Skeletal muscle tissue (tissue), 4 donors: ENCODE data around the gene KLK1. TPM values are rescaled to one million over a fixed set of nuclear protein-coding genes. Genes with fewer than 3 reads are reported as not detected.

Experiments used
- H3K27ac ChIP-seq: one replicate; pipeline ENCODE4 v1.7.0; 2013; ENCODE audit warnings: mild to moderate bottlenecking, low read depth, low read length, inconsistent platforms
- H3K27me3 ChIP-seq, 3 donors: one replicate each; pipeline ENCODE4 v1.7.0; 2013; ENCODE audit warnings: low read length in 3 of 3; ENCODE audit not compliant: control insufficient read depth in 3 of 3, insufficient read depth in 3 of 3
- H3K36me3 ChIP-seq, 3 donors: one replicate each; pipeline ENCODE4 v1.7.0; 2013; ENCODE audit warnings: low read length in 3 of 3; ENCODE audit not compliant: control insufficient read depth in 3 of 3, insufficient read depth in 3 of 3
- H3K4me1 ChIP-seq, 3 donors: one replicate each; pipeline ENCODE4 v1.7.0; 2013; ENCODE audit warnings: low read length in 3 of 3, mild to moderate bottlenecking in 3 of 3; ENCODE audit not compliant: control insufficient read depth in 3 of 3, insufficient read depth in 3 of 3
- H3K4me3 ChIP-seq, 3 donors: one replicate each; pipeline ENCODE4 v1.7.0; 2013; ENCODE audit warnings: low read length in 3 of 3
- H3K9ac ChIP-seq, 3 donors: one replicate each; pipeline ENCODE4 v1.7.0; 2013; ENCODE audit warnings: low read length in 3 of 3, mild to moderate bottlenecking in 3 of 3, moderate library complexity in 2 of 3, low read depth in 1 of 3
- H3K9me3 ChIP-seq, 3 donors: one replicate each; pipeline ENCODE4 v1.7.0; 2013; ENCODE audit warnings: low read length in 3 of 3; ENCODE audit not compliant: control insufficient read depth in 3 of 3
- total RNA-seq: library from RNA; depleted of rRNA; stranded (reverse); fragments of >200 nt; gene quantifications from one replicate; pipeline ENCODE4 v1.2.3, GENCODE V29; 2014
- donor health status: Osteomylitis.

The KLK1 gene
- total RNA-seq, 1 donor from 2014 or later, result not detected

DNA sequence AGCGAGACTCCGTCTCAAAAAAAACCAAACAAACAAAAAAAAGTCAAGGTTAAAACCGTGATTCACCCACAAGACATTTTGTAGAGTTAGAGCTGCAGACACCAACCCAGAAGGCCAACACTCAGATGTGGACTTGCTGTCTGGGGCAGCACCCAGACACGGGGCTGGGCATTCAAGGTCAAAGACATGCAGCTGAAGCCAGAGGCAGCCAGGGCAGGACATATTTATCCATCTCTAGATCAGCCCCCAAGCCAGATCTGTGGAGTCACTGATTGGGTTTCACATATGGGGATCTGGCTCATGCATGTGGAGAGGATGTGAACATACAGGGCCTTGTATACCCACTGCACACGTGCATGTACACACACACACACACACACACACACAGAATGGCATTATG lies 6.2 kb upstream of the KLK1 start:
- Histone ChIP-seq H3K9ac (no peak overlapping the region), H3K4me1 (no peaks in the 10 kb centered on the region), H3K4me3 (no peak overlapping the region), H3K27me3 (peaks cover 8 to 41% (median 21%) of the 10 kb centered on the region in 3 donors), H3K27ac (no peak overlapping the region), H3K9me3 (no peaks in the 10 kb centered on the region), H3K36me3 (no peaks in the 10 kb centered on the region)

DNA sequence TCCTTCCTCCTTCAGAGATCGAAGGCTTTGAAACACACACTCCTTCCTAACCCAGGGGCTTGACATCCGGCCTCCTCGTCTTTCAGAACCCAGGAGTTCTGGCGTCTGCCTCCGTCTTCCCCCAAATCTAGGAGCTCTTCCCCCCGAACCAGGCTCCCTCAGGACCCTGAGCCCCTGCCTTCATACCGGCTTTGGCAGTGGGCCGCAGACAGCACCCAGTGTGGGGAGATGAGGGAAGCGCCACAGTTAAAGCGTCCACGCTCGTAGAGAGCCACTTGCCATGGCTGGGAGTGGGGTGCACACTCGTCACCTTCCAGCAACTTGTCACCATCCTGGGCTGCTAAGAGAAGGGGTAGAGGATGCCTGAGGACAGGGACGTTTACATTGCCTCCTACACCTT lies 3.9 kb upstream of the KLK1 start:
- Histone ChIP-seq H3K9ac (no peak overlapping the region), H3K4me3 (no peak overlapping the region), H3K9me3 (no peaks in the 10 kb centered on the region), H3K27me3 (peaks cover 11 to 46% (median 23%) of the 10 kb centered on the region in 3 donors), H3K36me3 (no peaks in the 10 kb centered on the region), H3K27ac (no peak overlapping the region), H3K4me1 (no peaks in the 10 kb centered on the region)

DNA sequence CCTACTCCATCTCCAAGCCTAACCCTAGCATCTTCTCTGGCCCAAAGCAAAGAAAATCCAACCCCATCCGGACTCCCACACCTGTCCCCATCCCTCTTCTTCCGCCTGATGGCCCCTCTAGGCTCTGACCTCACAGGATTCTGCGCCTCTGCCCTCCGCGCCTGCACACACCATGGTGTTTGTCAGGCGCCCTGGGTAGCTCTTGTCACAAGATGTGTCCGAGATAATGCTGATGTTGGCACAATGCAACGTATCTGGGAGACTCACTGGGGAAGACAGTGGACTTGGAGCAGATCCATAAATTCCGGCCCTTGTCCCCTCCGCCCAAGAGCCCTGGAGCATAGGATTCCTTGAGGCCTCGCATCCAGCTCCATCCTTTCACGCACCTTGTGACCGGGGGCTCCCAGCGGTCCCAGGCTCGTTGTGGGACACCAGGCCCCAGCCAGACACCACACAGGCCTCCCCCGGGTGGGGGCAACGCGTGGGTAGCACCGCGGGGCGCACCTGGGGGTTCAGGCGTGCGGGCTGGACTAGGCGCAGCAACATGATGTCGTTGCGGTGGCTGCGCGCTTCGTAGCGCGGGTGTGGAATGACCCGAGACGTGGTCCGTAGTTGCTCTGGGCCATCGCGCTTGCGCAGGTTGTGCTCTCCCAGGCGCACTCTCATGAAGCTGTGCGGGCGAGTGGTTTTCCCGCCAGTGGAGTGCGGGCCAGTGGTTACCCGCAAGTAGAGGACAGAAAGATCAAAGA lies 3.1 kb upstream of the KLK1 start:
- Histone ChIP-seq H3K9me3 (no peaks in the 10 kb centered on the region), H3K27me3 (peaks cover 19 to 54% (median 28%) of the 10 kb centered on the region in 3 donors), H3K27ac (no peak overlapping the region), H3K36me3 (no peaks in the 10 kb centered on the region), H3K4me3 (no peak overlapping the region), H3K4me1 (no peaks in the 10 kb centered on the region), H3K9ac (no peak overlapping the region)

DNA sequence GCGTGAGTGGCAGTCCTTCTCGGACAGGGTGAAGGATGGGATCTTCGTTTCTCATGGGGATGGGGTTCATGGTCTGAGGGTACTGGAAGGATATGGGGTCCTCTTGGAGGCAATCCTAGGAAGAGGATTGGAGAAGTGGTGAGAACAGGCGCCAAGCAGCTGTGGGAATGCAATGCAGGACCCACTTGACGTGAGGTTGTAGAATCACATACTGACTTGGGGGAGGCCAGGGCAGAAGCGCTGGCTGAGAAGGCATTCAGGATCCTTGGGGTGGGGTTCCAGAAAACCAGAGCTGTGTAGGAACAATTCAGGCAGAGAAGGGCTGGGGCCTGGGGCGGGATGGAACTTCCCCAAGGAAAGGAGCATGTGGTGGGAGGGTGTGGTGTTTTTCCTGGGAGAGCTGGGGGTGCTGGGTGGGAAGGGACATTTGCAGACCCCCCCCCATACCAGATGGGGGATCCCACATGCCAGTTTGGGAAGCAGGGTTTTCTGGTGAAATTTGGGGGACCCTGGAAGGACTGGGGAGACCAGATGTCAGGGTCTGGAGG lies 852 bp downstream of the KLK1 start:
- no peaks in the 10 kb centered on the region for H3K36me3 ChIP-seq
- H3K27me3 ChIP-seq, result peaks cover 49 to 67% (median 57%) of the 10 kb centered on the region in 3 donors

DNA sequence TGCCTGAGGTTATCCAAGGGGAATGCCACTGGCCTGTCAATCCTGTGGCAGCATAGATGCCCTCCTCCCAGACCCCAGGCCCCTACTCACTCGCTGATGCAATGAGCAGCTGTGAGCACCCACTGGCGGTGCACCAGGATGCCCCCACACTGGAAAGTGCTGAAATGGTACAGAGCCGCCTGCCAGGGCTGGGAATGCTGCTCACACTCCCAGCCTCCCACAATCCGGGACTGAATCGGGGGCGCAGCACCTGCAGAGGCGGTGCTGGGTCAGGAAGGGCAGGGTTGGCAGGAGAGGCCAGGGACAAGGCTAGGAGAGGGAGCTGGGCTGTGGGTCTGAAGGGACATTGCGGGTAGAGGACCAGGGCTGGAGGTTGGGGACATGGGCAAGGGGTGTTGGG lies 2.0 kb downstream of the KLK1 start:
- H3K27ac ChIP-seq, result no peak overlapping the region
- no peaks in the 10 kb centered on the region for H3K36me3 ChIP-seq
- H3K9ac ChIP-seq, result no peak overlapping the region
- no peak overlapping the region for H3K4me3 ChIP-seq
- peaks cover 0 to 5% (median 4%) of the 10 kb centered on the region in 3 donors for H3K4me1 ChIP-seq
- no peaks in the 10 kb centered on the region for H3K9me3 ChIP-seq
- H3K27me3 ChIP-seq, result peaks cover 55 to 71% (median 63%) of the 10 kb centered on the region in 3 donors

More for the DNA sequence above, 852 bp downstream of the KLK1 start:
- H3K4me1 ChIP-seq, result peaks cover 0 to 5% (median 4%) of the 10 kb centered on the region in 3 donors
- no peak overlapping the region for H3K9ac ChIP-seq
- H3K27ac ChIP-seq, result no peak overlapping the region
- no peaks in the 10 kb centered on the region for H3K9me3 ChIP-seq
- no peak overlapping the region for H3K4me3 ChIP-seq

DNA sequence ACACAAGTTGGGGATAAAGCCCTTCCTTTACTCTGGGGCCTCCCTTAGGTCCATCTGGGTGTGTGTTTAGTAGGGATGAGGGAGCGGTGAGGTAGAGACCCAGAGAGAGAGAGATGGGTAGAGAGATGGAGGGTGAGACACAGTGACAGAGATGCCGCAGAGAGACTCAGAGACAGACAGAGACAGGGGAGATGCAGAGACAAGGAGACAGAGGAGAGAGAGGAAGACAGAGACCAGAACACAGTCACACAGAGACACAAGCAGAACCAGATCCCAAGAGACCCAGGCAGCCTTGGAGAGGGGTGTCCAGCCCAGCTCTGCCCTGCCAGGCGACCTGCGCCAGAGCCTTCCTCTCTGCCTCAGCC lies 2.4 kb downstream of the KLK1 start:
- H3K36me3 ChIP-seq, result no peaks in the 10 kb centered on the region
- peaks cover 56 to 71% (median 61%) of the 10 kb centered on the region in 3 donors for H3K27me3 ChIP-seq
- peaks cover 0 to 5% (median 4%) of the 10 kb centered on the region in 3 donors for H3K4me1 ChIP-seq
- no peak overlapping the region for H3K9ac ChIP-seq
- H3K9me3 ChIP-seq, result no peaks in the 10 kb centered on the region
- no peak overlapping the region for H3K4me3 ChIP-seq
- H3K27ac ChIP-seq, result no peak overlapping the region

DNA sequence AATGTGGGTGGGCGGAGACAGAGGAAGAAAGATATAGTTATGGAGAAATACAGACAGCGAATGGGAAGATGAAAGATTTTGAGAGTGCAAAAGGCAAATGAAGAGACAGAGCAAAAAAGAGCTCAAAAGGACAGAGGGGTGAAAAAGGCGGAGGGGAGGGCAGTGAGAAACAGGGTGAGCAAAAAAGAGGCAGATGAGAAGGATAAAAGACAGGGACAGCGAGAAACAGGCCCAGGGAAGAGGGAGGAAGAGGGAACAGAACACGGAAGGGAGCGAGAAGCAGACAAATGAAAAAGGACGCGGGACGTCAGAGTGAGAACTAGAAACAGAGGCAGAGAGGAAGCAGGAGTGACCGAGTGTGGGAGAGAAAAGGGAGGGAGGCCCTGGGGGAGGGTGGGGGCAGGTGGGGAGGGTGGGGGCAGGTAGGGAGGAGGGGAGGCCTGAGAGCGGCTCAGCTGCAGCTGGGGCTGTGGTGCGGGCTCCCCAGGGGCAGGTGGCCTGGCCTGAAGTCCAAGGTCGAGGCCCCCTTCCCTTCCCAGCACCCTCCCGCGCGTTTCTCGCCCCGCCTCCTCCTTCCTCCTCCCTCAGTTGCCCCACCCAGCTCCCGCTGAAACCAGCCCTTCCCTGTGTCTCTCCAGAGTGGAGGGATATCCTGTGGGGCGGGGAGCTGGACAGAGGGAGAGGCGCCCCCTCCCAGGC lies 2.9 kb downstream of the KLK1 start:
- Histone ChIP-seq H3K4me3 (no peak overlapping the region), H3K4me1 (peaks cover 0 to 5% (median 4%) of the 10 kb centered on the region in 3 donors), H3K27me3 (peaks cover 59 to 72% (median 61%) of the 10 kb centered on the region in 3 donors), H3K9me3 (no peaks in the 10 kb centered on the region), H3K36me3 (no peaks in the 10 kb centered on the region), H3K27ac (no peak overlapping the region), H3K9ac (no peak overlapping the region)

DNA sequence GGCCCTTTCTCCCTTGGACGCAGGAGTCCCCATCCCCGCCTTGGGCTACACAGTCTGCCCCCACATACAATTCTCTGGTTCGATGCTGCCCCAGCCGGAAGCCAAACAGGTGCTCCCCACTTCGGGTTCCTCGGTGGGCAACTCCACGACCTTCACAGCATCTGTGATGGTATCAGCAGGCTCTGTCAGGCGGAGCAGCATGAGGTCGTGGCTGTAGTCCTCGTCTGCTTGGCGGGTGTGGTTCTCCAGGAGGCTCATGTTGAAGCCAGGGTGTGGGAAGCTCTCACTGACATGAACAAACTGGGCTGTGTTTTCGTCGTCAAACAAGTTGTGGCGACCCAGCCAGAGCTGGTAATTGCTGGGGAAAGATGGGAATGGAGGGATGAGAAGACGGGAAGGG lies 3.5 kb downstream of the KLK1 start:
- Histone ChIP-seq H3K27me3 (peaks cover 62 to 71% (median 64%) of the 10 kb centered on the region in 3 donors), H3K4me3 (no peak overlapping the region), H3K36me3 (no peaks in the 10 kb centered on the region), H3K9ac (no peak overlapping the region), H3K27ac (no peak overlapping the region), H3K9me3 (no peaks in the 10 kb centered on the region), H3K4me1 (peaks cover 0 to 5% (median 4%) of the 10 kb centered on the region in 3 donors)

DNA sequence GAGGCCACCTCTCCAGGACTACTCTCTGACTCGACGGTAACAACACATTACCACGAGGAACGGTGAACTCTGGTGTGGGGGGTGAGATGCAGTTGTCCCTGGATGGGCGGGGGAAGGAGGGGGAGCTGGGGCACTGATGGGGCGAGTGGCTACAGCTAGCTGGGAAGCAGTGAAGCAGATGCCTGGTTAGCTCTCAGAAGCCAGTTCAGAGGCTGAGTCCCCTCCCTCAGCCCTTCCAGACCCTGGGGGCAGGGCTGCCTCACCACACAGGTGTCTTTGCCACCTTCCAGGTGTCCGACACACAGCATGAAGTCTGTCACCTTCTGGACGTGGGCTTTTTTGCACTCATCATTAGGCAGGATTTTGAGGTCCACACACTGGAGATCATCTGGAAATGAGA lies 4.0 kb downstream of the KLK1 start:
- H3K36me3 ChIP-seq, result no peaks in the 10 kb centered on the region
- no peak overlapping the region for H3K4me3 ChIP-seq
- peaks cover 62 to 71% (median 67%) of the 10 kb centered on the region in 3 donors for H3K27me3 ChIP-seq
- no peaks in the 10 kb centered on the region for H3K9me3 ChIP-seq
- H3K27ac ChIP-seq, result no peak overlapping the region
- no peak overlapping the region for H3K9ac ChIP-seq
- H3K4me1 ChIP-seq, result peaks cover 0 to 5% (median 4%) of the 10 kb centered on the region in 3 donors
